ENCODE measurements around the gene RARA.
"Not testable (repeated sequence)": the region's sequence is repeated elsewhere in the genome, so short reads cannot be mapped to it uniquely, and the experiment has no call there.

Gene RARA

DNA sequence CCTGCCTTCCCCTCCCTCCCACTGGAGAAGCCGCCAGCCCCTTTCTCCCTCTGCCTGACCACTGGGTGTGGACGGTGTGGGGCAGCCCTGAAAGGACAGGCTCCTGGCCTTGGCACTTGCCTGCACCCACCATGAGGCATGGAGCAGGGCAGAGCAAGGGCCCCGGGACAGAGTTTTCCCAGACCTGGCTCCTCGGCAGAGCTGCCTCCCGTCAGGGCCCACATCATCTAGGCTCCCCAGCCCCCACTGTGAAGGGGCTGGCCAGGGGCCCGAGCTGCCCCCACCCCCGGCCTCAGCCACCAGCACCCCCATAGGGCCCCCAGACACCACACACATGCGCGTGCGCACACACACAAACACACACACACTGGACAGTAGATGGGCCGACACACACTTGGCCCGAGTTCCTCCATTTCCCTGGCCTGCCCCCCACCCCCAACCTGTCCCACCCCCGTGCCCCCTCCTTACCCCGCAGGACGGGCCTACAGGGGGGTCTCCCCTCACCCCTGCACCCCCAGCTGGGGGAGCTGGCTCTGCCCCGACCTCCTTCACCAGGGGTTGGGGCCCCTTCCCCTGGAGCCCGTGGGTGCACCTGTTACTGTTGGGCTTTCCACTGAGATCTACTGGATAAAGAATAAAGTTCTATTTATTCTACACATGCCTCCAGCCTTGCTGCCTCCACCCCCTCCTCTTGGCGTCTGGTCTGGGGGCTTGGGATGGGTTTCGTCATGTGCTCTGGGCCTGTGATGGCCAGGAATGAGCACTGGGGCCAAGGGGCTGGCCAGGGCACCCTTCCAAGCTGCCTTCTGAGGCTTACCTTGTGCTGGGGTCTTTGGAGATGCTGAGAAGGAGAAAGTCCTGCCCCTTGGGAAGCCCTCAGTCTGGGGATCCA lies 48.3 kb downstream of the RARA start:
- no peak for DNase-seq (ENCODE audit: low read depth in 2 of 2)

DNA sequence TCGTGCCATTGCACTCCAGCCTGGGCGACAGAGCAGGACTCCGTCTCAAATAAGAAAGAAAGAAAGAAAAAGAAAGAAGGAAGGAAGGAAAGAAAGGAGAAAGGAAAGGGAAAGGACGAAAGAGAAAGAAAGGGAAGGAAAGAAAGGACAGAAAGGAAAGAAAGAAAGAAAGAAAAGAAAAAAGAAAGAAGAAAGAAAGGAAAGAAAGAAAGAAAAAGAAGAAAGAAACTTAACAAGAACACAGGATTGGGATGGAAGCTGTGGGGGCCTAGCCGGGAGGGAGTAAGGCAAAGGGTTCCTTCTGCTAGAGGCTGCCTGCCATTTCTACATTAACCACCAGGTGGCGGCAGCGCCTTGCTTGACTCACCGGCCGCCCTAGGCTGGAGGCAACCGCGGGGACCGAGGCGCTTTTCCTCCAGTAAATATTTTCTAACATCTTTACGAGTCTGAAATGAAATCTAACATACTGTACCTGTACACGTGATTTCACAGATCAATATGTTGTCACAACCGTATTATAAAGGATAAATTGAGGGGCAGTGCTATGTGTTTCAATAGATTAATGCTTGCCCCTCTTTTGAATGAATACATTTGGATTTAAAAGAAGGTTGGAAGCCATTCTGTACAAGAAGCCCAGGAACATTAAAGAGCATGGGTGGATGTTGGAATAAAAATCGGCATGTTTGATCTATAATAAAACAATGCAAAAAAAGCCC lies 49.5 kb downstream of the RARA start:
- peak; percentile 82 to 89 for DNase-seq (ENCODE audit: low read depth in 2 of 2)

DNA sequence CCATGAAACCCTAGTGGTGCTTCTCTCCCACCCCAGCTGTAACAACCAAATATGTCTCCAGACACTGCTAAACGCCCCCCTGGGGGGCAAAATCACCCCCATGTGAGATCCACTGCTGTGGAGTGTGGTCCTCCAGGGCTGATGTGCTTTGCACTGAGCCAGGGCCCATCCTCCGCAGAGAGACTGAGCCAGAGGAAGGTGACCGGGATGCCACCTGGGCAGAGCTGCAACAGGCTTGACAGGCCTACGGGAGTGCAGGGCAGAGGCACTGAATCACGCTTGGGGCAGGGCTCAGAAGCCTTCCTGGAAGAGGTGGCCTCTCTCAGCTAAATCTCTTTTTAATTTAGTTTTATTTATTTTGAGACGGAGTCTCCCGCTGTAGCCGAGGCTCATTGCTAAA lies 51.1 kb downstream of the RARA start:
- DNase-seq (ENCODE audit: low read depth in 2 of 2): no peak

DNA sequence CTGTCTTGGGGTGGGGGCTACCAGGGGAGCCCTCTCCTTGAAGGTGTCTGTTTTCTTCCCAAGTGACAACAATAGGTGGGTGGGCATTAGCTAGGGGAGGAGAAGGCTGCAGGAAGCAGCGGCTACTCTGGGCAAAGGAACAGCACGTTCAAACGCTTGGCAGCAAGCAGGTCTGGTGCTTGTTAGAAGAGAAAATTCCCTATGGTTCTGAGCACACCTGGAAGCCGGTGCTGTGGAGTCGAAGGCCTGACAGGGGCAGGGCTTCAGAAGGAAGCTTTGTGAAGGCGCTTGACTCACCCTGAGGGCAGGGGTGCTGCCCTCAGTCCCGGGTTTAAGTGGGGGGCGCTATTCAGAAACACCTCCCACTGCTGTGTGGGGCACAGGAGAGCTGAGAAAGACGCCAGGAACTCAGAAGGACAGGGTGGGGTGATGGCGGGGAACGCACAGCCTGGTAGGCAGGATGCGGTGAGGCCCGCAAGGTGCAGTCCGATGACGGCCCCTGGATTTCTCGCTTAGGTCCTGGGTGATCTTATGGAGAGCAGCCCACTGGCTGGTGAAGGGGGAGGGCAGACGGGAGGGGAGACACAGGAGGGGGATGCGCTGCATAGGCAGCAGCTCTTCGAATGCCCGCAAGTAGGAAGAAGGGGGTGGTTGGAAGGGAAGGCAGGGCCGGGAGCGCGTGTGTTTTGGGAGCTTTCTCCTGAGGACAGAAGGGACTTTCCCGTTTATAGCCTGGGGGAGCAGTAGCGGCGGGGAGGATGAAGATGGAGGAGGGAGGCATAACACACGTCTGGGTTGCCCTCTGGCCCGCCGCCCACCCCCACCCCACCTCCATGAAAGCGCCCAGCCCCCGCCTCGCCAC lies 52.3 kb downstream of the RARA start:
- no peak for DNase-seq (ENCODE audit: low read depth in 2 of 2)

DNA sequence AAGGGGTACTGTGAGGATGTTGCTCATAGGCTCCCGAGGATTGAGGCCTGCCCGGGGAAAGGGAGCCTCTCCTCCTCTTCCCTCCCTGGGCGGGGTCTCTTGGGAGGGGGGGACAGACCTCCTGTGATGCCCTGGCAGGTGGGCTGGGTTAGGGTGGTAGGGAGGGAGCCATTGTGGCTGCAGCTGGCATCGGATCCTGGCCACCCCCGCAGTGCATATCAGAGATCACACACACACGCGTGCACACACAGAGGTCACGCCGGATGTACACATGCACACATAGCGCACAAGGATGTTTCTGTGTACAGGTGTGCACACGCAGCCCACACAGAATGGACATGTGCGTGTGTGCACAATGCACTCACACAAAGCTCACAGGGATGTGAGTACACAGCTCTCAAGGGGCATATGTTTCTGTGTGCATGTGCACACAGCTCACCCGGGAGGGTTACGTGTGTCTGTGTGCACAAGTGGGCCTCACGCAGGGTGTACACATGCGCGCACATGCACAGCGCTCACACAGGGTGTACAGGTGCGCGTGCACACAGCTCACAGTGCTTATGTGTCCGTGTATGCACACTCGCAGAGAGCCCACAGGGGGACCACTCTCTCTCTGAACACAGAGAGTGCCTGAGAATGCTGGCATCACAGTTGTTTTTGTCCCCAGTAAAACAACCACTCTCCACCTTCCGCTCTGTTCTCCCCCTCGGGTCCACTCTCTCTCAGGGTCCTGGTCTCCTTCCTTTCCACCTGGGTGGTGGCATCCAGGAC lies 53.1 kb downstream of the RARA start:
- no peak for DNase-seq (ENCODE audit: low read depth in 2 of 2)

DNA sequence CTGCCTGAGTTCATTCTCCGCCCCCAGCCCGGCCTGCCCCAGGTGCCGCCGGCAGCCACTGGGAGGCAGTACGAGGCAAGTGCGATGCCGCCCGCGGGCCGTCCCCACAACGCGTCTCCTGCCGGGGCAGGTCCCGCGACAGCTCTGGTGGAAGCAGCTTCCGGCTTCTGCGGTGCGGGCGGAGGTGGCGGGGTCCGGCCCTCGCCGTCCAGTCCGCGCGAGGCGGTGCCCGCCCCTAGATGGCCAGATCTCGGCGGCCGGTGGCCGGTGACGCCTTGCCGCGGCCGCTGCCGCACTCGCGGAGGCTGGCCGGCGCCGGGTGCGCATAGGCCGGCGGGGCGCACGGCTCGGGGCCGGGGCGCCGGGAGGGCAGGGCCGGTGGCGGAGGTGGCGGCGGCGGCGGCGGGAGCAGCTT lies 53.7 kb downstream of the RARA start:
- peak; percentile 84 to 85 for DNase-seq (ENCODE audit: low read depth in 2 of 2)

DNA sequence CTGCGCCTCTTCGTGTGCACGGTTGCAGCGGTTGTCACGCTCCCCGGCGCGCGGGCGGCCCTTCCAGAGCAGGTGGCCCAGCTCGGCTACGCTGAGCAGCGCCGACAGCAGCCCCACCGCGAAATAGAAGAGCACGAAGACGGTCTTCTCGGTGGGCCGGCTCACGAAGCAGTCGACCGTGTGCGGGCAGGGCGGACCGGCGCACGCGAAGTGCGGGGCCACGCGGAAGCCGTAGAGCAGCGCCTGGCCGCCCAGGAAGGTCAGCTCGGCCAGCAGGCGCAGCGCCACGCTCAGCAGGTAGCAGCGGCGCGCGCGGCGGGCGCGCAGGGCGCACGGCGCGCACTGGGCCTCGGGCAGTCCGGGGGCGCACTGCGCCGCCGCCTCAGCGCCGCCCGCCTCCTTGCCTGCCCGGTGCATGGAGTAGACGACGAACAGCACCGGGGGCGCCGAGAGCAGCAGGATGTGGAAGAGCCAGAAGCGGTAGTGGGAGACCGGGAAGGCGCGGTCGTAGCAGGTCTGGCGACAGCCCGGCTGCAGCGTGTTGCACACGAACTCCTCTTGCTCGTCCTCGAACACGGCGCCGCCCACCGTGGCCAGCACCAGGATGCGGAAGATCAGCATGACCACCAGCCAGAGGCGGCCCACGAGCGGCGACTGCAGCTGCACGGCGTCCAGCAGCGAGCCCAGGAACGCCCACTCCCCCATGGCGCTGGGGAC lies 54.3 kb downstream of the RARA start:
- DNase-seq (ENCODE audit: low read depth in 2 of 2): no peak

DNA sequence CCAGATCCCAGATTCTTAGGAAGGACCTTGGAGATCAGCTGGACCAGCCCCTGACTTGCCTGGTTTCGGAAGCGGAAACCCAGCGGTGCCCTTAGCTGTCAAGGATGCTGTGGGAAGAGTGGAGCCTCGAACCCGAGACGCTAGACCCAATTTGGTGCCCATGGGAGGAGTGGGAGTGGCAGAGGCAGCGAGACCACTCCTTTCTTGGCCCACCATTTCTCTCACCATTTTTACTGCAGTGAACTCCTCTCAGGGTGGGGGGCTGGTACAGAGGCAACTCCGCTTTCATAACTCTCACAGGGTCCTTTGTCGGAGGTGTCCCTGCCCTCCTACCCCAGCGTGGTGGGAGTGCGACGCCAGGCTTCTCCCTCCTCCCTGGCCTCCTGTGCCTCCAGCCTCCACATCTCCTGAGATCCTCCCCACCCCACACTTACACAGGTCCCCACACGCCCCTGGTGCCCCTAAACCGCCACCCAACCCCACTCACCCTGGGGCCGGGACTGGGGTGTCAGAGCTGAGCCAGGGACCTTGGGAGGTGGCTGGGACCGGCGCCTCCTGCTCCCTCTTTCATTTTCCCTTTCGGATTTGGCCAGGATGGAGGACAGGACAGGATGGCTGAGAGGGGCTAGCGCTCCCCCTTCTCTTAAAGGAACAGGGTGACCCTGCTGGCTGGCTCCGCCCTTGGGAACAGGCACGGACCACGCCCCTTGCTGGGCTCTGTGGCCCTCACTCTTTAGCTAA lies 55.3 kb downstream of the RARA start, which contains the start of gene GJD3:
Gene GJD3, minus strand, starts transcription at position 617 of the 741 bp plus-strand sequence. CDS start 922 bp downstream, outside the sequence.
- no peak for DNase-seq (ENCODE audit: low read depth in 2 of 2)

DNA sequence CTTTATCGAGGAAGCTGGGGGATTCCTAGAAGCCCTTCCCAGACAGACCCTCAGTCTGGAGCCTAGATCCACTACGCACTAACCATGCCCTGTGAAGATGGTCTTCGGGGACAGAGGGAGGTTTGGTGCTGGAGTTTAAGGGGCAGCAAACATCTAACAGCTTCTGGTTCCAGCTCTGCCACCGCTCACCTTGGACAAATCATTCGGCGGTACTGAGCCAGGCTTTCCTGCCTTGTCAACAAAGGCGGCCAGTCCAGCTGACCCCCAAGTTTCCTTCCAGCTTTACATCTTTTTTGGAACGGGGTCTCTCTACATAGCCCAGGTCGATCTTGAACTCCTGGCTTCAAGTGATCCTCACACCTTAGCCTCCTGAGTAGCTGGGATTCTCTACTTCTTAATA lies 55.9 kb downstream of the RARA start:
- DNase-seq (ENCODE audit: low read depth in 2 of 2): no peak

DNA sequence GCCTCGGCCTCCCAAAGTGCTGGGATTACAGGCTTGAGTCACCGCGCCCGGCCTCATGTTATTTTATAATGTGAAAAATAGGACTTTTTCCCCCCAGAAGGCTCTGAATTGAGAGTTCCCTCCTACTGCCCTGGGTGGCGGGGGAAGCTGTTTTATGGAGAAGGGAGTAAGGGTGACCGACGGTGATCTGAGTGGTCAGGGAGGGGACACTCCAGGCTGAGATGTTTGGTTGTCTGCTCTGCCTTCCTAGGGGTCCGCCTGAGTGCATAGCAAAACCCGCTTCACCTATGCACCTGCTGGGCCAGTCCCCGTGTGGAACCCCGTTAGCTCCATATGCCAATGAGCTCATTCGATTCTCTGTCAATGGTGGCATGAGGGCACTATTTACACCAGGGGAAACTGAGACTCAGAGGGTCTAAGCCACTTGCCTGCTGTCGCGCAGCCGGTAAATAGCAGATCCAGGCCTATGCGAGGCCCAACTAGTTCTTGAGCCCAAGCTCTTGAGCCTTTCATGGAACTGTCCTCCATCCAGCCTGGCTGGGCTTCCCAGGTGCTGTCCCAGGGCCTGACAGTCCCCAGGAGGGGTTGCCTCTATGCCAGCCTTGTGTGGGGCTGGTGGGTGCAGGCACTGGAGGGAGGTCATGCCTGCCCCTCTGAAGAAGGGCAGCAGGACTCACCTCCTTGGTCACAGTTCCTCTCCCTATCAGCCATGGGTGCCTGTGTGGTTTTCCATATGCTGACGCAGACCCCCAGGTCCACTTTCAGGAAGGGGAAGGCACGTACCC lies 57.3 kb downstream of the RARA start:
- DNase-seq (ENCODE audit: low read depth in 2 of 2): no peak

DNA sequence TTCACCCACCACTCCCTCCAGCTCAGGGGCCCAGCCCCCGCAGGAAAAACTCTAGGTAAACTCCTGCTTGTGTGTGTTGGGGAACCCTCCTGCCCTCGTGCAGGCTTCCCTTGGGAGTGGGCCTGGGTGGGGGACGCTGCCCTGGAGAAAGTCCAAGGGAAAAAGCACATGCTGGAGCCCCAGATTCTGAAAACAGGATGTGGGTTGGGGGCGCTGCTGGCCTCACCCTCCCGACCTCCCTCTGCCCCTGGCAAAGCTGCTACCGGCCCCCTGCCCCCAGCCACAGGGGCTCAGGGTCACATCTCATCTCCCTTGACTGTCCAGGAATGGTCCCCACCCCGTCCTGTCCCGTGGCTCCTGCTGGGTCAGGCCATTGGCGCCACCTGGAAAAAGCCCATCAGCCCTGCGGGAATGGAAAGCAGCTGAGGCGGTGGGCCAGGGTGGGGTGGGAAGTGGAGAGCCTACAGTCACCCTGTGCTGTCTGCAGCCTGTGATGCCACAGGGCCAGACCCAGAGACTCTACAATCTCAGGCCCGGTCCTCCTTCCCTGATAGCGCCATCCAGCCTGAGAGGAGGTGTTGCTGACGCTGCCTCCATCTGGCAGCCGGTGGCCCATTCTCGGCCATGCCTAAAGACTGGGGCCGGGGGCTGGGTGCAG lies 58.0 kb downstream of the RARA start:
- no peak for DNase-seq (ENCODE audit: low read depth in 2 of 2)

DNA sequence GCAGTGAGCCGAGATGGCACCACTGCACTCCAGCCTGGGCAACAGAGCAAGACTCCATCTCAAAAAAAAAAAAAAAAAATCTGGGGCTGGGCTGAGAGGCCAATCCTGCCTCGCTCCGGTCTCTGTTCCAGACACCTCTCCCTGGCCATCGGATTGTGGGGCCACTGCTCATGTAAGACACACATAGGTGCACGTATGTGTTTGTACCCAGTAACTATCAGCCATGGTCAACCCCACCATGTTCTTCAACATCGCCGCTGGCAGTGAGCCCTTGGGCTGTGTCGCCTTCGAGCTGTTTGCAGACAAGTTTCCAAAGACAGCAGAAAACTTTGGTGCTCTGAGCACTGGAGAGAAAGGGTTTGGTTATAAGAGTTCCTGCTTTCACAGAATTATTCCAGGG lies 58.7 kb downstream of the RARA start:
- not testable (repeated sequence) for DNase-seq (ENCODE audit: low read depth in 2 of 2)

DNA sequence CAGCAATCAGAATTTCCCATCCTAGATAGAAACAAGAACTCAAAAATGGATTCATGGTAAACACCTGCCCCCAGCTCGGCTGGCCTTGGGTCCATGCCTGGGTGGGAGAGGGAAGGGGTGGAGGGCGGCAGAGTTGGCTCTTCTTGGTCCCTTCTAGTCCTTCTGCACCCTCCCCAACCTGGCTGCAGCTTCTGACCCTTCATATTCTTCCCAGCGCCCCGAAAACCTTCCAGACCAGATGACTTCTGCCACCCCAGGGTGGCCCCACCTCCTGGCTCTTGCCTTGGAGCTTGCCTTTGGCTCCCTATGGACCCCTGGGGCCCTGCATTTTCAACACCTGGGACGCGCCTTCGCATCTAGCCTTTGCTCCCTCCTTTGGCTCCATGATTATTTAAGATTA lies 60.9 kb downstream of the RARA start:
- DNase-seq (ENCODE audit: low read depth in 2 of 2): no peak

DNA sequence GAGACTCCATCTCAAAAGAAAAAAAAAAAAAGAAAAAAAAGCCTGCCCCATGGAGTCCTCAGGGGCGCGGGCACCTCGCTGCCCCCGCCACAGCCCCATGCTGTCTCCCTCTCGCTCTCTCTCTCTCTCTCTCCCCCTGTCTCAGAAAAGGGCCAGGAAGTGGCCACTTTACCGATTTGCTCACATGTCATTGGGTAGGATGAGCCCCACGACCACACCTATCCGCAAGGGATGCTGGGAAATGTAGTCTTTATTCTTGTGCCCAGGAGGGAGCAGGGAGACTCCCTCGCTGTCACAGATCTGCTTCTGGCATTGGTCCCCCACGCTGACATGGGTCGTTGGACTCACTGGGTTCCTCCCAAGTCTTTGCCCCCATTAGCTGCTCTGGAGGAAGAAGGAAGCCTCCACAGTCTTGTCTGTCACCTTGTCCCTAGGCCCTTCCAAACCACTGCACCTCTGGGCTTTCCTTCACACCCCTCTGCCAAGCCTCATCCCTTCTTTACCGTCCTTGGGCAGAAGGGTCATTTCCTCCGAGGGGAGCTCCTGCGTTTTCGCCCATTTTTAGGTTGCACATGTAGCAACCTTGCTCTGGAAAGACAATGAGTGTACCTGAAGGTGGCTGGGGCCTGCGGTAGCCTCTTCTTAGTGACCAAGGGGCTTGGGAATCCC lies 62.4 kb downstream of the RARA start:
- DNase-seq (ENCODE audit: low read depth in 2 of 2): no peak

DNA sequence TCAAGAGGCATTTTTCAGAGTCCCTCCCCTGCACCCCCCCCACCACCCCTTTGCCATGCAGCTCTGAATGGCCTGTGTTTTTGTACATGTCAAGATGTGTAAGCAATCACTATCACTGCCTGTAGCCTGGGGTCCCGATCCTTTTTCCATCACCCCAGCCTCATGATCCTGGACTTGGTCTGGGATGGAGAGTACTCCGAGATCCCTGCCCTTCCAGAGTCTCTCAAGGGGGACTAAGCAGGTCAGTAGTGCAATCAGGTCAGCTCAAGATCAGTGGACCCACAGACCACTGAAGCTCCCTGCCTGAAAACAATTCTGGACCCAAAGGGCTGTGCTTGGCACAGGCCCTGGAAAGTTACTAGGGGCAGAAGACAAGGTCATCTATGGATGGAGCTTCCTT lies 63.1 kb downstream of the RARA start:
- DNase-seq (ENCODE audit: low read depth in 2 of 2): no peak

DNA sequence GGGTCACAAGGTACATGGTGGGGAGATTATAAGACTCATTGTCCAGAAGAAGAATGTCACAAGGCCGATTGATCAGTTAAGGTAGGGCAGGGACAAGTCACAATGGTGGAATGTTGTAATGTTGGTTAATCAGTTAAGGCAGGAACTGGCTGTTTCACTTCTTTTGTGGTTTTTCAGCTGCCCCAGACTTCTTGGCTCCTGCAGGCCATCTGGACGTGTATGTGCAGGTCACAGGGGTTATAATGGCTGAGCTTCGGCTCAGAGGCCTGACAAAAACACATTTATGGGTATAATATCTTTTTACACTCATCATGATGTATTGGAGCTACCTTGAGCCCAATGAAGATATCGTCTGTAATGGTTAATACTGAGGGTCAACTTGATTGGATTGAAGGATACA lies 63.7 kb downstream of the RARA start:
- DNase-seq (ENCODE audit: low read depth in 2 of 2): not testable (repeated sequence)

DNA sequence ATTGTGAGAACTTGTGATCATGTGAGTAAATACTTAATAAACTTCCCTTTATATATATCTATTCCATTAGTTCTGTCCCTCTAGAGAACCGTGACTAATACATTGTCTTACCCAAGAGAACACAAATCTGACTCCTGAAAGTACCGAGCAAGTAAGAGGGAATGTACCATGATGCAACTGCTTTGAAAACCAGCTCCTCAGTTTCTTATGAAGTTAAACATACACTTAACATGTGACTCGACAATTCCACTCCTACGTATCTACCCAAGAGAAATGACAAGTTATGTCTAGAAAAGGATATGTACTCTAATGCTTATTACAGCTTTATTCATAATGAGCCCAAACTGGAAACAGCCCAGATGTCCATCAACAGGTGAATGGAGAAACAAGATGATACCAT lies 64.3 kb downstream of the RARA start:
- DNase-seq (ENCODE audit: low read depth in 2 of 2): no peak

DNA sequence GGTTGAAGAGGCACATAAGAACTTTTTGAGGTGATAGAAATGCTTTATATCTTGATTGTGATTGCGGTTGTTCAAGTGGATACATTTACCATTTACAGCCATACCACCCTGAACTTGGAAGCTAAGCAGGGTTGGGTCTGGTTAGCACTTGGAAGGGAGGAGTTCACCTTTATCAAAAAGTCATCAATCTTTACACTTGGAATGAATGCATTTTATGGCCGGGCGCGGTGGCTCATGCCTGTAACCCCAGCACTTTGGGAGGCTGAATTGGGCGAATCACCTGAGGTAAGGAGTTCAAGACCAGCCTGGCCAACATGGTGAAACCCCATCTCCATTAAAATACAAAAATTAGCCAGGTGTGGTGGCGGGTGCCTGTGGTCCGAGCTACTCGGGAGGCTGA lies 65.0 kb downstream of the RARA start:
- no peak for DNase-seq (ENCODE audit: low read depth in 2 of 2)
